VCaP (cell line): Measurements from ENCODE around the gene ADAT3.
A peak's percentile ranks its signal among the peaks of the same experiment; 100 is the strongest.

Experiments used
- H3K27ac ChIP-seq: fragments of 450-650 bp; 2 replicates; pipeline ENCODE4 v1.5.1; 2017
- TF ChIP-seq, protein P1 (sequence below): fragments of 450-650 bp; conservative IDR thresholded peaks from 2 replicates; pipeline ENCODE4 v1.5.1; 2017; ENCODE audit warnings: mild to moderate bottlenecking, moderate library complexity

The ADAT3 gene

DNA sequence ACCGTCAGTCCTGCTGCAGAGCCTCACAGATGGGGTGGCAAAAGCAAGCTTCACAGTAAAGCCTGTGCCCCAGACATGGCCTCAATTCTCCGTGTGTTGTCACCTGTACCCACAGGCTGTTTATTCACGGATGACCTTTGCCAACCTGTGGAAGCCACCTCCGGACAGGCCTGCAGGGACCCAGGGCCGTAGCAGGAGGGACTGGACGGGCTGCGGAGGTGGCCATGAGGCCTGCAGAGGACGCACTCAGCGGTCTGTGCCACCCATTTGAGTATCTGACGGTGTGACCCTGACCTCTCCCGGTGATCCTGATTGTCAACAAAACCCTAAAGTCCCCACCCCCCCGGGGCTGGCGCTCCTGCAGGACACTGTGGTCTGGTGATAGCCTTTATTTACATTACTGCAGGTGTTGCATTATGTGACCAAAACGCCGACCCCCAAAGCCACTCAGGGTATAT, 34.0 kb upstream of the ADAT3 start:
- TF ChIP-seq, protein P1, sequence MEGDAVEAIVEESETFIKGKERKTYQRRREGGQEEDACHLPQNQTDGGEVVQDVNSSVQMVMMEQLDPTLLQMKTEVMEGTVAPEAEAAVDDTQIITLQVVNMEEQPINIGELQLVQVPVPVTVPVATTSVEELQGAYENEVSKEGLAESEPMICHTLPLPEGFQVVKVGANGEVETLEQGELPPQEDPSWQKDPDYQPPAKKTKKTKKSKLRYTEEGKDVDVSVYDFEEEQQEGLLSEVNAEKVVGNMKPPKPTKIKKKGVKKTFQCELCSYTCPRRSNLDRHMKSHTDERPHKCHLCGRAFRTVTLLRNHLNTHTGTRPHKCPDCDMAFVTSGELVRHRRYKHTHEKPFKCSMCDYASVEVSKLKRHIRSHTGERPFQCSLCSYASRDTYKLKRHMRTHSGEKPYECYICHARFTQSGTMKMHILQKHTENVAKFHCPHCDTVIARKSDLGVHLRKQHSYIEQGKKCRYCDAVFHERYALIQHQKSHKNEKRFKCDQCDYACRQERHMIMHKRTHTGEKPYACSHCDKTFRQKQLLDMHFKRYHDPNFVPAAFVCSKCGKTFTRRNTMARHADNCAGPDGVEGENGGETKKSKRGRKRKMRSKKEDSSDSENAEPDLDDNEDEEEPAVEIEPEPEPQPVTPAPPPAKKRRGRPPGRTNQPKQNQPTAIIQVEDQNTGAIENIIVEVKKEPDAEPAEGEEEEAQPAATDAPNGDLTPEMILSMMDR: no peak
- H3K27ac ChIP-seq: peak overlapping the region; percentile 98

DNA sequence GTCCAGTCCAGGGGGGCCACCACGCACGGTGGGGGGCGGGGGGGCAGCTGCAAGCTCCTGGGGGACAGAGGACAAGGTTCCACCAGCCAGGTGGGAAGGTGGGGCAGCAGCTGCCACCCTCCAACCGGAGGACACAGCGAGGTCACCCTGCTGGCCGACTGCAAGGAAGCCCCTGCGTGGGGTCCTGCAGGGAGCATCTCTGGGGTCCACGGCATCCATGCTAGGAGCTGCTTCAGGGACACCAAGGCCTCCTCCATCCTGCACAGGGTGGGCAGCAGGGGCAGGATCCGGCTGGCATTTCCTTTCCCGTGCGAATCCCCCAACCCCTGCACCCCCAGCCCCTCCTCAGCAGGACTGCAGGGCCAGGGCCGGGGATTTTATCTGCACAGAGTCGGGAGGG, 33.6 kb upstream of the ADAT3 start:
- TF ChIP-seq, protein P1: no peak
- H3K27ac ChIP-seq: peak overlapping the region; percentile 98

DNA sequence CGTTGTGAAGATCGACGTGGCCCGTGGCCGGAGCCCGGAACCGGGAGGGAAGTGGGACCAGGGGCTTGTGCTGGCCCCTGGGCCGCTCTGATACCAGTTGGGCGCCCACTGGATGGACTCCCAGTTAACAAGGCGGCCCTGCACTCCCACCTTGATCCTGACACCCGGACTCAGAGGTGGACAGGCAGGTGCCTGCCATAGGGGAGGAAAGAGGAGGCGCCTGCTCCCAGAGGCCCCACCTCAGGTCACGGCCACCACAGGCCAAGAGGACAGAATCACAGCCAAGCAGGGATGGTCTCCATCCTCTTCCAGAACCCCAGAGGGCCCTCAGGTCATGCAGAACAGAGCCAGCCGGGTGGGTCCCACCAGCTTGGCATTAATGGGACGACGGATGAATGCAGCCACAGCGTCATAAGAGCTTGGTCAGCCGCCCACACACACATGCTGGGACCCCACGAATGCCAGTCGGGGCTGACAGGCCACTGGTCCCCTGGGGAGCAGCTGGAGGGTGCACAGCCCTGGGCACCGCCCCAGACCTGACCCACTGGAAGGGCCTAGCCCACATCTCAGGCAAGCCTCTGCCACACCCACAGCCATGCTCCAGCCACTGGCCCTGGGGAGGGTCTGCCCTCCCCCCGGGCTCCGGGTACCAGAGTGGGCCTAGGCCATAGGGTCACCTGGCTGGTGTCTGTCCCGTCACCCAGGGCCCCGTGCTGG, 32.2 kb upstream of the ADAT3 start:
- TF ChIP-seq, protein P1: no peak
- H3K27ac ChIP-seq: peak overlapping the region; percentile 98

DNA sequence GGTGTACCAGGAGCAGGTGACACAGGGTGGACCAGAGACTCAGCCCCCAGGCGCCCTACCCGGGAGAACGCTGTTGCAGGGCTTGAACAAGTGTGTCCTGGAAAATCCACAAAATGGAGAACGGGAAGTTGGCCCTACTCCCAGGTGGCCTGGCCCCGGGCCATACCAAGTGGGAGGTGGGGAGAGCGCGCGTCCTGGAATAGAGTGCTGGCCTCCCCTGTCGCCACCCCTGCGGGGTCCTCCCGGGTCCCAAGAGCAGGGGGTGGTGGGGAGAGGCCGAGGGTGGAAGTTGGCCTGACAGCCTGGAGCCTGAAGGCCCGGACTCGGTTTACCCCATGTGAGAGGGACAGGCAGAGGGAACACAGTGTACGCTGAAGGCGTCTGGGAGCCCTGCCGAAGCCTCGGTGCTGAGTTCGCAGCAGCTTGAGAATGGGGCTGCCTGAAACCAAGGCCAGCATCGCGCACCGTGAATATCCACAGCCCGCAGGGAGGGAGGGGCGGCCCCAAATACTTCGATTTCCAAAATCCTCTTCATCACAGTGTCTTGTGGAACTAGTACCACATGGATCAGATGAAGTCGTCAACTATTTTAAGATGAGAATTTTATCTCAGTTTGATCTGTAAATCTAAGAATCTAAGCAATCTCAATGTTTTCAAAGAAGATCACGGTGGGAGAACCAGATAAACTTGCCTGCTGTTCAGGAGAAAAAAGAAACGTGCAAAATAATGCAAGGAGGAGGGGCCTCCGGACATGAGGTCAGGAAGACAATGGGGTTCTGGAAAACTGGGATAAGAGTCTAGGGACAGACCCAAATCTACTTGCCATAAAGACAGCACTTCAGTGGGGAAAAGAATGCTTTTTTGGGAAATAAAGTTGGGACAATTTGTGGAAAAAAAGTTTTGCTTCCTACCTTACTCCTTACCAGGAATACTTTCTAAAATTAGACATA, 31.4 kb upstream of the ADAT3 start:
- TF ChIP-seq, protein P1: no peak
- H3K27ac ChIP-seq: peak overlapping the region; percentile 98

DNA sequence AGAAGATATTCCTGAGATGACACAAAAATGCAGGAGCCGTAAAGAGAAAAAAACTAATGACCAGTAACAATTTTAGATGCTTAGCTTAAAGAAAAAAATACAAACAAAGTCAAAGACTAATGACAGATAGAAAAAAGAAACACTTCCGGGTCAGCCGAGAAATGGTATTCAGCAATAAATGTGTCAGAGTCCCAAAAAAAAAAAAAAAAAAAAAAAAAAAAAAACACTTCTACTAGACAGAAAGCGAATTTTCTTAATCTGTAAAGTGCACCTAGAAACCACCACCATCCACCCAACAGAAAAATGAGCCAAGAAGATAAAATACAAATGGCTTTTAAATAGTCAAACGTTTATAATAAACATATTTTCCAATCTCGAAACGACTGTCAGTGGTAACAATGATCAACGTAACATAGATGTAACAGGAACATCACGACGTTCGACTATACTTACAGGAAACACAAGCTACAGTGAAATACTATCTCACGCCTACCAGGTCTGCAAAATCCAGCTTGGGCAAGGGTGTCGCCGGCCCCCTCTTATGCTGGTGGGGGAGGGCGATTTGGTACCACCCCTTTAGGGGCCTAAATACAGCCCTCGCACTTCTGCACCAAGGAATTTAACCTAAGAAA, 30.5 kb upstream of the ADAT3 start:
- TF ChIP-seq, protein P1: no peak
- peak overlapping the region; percentile 98 for H3K27ac ChIP-seq

DNA sequence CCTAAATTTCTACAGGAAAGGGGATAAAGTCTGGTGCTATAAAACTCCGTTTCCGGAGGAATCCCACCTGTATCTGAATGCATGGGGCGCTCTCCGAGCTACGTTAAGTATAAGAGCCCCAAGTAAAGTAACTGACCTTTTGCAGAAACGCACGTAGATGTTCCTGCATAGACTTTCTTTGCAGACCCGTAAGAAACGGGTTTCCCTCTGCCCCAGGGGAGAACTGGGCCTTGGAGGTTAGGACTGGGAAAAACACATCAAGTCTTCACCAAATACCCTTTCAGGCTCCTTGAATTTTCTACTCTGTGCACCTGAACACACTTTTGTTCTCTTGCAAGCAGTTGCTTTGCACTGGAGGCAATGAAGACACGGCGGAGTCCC, 29.9 kb upstream of the ADAT3 start:
- peak overlapping the region; percentile 98 for H3K27ac ChIP-seq

DNA sequence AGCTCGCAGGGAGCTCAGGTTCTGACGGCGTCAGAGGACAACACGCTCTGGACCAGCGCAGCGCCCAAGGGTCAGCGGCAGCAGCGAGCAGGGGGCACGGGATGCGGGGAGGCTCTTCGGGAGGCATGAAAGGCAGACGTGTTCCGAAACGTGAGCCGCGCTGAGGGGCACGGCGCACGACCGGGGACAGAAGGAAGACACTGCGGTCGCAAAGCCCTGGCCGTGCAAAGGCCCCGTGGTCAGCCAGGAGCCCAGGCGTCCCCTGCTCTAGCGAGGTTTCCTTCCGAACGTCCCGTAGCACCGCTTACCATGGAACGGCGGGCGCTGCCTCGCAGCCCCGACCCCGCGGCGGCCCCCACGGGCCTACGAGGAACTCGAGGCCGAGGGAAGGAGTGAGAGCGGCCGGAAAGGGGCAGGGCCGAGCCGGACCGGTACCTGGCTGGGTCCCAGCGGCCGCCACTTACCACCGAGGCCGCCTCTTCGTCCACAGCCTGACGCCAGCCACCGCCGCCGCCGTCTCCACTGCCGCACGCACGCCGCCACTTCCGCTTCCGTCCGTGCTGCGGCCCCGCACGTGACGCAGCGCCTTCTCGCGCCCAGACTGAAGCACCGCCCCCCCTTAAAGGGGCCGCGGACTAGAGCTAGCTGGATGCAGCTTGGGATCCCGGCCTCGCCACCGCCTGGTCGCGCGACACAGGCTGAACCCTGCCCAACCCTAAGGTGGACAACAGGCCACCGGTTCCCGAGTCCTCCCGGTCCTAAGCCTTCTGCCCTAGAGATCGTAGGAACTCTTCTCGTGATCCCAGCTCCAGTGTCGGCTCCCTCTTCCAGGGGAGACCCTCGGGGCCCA, 29.3 kb upstream of the ADAT3 start:
- TF ChIP-seq, protein P1: no peak; the same call in 1 of the 2 replicates
- peak overlapping the region; percentile 98 for H3K27ac ChIP-seq
